ENCODE results near the gene CDH4. TPM values are rescaled to one million over a fixed set of nuclear protein-coding genes. Genes with fewer than 3 reads are reported as not detected.

CDH4 gene
- total and polyA plus RNA-seq, 4 experiments from 2014 or later = 0.39 to 1.1 (median 0.41) TPM; not detected in 1

GRCh38 chr20:61755971-61756845 is 504.1 kb downstream of the CDH4 start:
- no peak overlapping the region for H3K27ac Mint-ChIP-seq
- Histone ChIP-seq H3K9me3 (ENCODE audit: control insufficient read depth in 1 of 2, low read length in 2 of 2) (no peaks in the 10 kb centered on the region), H3K4me3 (ENCODE audit: low read length in 2 of 2) (no peak overlapping the region), H3K36me3 (ENCODE audit: insufficient read depth, low read length) (no peaks in the 10 kb centered on the region), H3K4me1 (ENCODE audit: insufficient read depth, low read length) (no peaks in the 10 kb centered on the region), H3K27ac (ENCODE audit: low read depth, low read length) (no peak overlapping the region), H3K27me3 (ENCODE audit: insufficient read depth, low read length) (no peaks in the 10 kb centered on the region)
- H3K9me3 Mint-ChIP-seq = peaks cover 0 to 2% (median 0%) of the 10 kb centered on the region in 8 donors
- H3K36me3 Mint-ChIP-seq = no peaks in the 10 kb centered on the region
- no peak for DNase-seq
- intact Hi-C loops (cut with micrococcal nuclease) = no loop called here
- ChIA-PET POLR2A (ENCODE audit: partially characterized antibody) (no interaction called here), CTCF (ENCODE audit: partially characterized antibody) (no interaction called here)
- no peaks in the 10 kb centered on the region for H3K4me1 Mint-ChIP-seq
- no peak overlapping the region for H3K4me3 Mint-ChIP-seq
- H3K27me3 Mint-ChIP-seq = peaks cover 3 to 4% of the 10 kb centered on the region in 2 donors

DNA sequence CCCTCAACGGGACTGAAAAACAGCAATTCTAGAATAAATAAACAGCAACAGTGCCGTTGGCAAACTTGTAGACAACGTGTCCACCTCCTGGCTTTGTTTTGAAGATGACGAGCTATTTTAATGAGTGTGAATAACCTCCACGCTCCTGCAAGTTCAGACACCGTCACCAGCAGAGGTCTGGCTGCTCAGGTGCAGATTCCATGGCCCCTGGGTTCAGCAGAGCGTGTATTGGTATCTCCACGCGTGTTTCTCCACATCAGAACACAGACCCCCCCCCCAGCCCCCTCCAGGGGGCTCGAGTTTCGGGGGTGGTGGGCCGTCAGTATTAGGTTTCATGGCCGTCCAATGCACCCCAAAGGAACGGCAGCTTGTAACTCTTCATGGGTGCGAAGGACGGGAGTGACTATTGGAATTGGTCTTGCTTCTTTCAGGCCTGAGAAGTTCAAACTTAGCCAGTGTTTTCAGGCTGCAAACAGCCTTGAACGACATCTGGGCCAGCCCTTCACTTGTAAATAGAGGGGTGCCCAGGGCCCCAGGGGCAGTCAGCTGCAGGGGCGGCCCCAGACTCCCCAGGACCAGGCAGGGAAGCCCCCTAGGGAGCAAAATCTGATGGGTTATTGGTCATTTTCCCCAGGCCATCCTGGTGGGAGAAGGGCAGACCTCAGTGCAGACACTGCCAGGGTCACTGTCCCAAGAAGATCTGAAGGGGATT is 505.1 kb downstream of the CDH4 start:
- no peaks in the 10 kb centered on the region for H3K4me1 ChIP-seq (ENCODE audit: insufficient read depth, low read length)

DNA sequence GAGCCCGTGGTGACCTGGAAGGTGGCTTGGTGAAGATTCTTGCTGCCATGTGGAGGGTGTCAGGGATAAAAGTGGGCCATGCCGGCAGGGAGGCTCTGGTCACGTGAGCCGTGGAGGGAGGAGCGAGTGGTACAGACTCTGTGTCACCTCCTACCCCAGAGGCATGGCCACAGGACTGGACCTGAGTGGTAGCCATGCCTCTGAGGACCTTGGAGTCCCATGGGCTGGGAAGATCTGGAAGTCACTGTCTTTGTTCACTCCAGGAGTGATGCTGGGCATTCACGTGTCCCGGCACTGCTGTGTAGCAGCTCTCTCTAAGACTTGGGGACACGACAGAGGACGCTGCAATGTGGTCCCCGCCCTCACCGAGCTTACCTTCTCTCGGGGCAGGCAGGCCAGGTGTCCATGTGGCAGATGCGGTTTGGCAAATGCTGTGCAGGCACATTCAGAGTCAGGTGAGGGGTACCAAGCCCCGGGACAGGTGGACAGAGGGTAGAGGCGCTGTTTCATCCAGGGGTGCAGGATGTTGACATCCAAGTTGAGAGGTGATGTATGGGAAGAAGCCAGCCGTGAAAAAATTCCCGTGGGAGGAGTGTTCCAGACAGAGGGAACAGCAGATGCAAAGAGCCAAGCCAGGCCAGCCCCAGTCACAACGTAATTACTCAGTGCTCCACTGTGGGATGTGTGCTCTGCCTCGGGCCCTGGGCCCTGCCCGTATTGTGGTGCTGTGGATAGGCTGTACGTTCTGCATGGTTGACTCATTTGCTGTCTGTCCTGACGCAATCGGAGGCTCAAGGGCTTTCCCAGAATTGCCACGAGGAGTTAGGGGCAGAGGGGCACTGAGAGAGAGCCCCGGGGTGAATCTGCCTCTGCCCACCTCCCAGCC is 505.9 kb downstream of the CDH4 start:
- H3K4me1 ChIP-seq (ENCODE audit: insufficient read depth, low read length) = no peaks in the 10 kb centered on the region
- Mint-ChIP-seq H3K36me3 (no peaks in the 10 kb centered on the region), H3K4me3 (no peak overlapping the region), H3K27me3 (peaks cover 0 to 3% of the 10 kb centered on the region in 2 donors), H3K9me3 (no peaks in the 10 kb centered on the region), H3K27ac (peak overlapping the region in 1 of 7 donors; percentile 24), H3K4me1 (no peaks in the 10 kb centered on the region)
- POLR2A ChIA-PET (ENCODE audit: partially characterized antibody) = no interaction called here
- H3K4me3 ChIP-seq (ENCODE audit: low read length in 2 of 2) = no peak overlapping the region
- intact Hi-C loops (cut with micrococcal nuclease) = no loop called here
- no peak for DNase-seq
- no peaks in the 10 kb centered on the region for H3K9me3 ChIP-seq (ENCODE audit: control insufficient read depth in 1 of 2, low read length in 2 of 2)
- H3K27ac ChIP-seq (ENCODE audit: low read depth, low read length) = no peak overlapping the region
- H3K27me3 ChIP-seq (ENCODE audit: insufficient read depth, low read length) = no peaks in the 10 kb centered on the region
- H3K36me3 ChIP-seq (ENCODE audit: insufficient read depth, low read length) = no peaks in the 10 kb centered on the region
- CTCF ChIA-PET (ENCODE audit: partially characterized antibody) = no interaction called here

More for the DNA sequence above, 505.1 kb downstream of the CDH4 start:
- no peak for DNase-seq
- no peaks in the 10 kb centered on the region for H3K36me3 Mint-ChIP-seq
- peaks cover 0 to 2% (median 0%) of the 10 kb centered on the region in 8 donors for H3K9me3 Mint-ChIP-seq
- CTCF ChIA-PET (ENCODE audit: partially characterized antibody) = no interaction called here
- Histone ChIP-seq H3K27me3 (ENCODE audit: insufficient read depth, low read length) (no peaks in the 10 kb centered on the region), H3K9me3 (ENCODE audit: control insufficient read depth in 1 of 2, low read length in 2 of 2) (no peaks in the 10 kb centered on the region), H3K27ac (ENCODE audit: low read depth, low read length) (no peak overlapping the region), H3K36me3 (ENCODE audit: insufficient read depth, low read length) (no peaks in the 10 kb centered on the region), H3K4me3 (ENCODE audit: low read length in 2 of 2) (no peak overlapping the region)
- H3K27ac Mint-ChIP-seq = peak overlapping the region in 1 of 7 donors; percentile 24
- intact Hi-C loops (cut with micrococcal nuclease) = no loop called here
- peaks cover 3 to 4% of the 10 kb centered on the region in 2 donors for H3K27me3 Mint-ChIP-seq
- POLR2A ChIA-PET (ENCODE audit: partially characterized antibody) = no interaction called here
- H3K4me1 Mint-ChIP-seq = no peaks in the 10 kb centered on the region
- no peak overlapping the region for H3K4me3 Mint-ChIP-seq

- no peaks in the 10 kb centered on the region for H3K4me1 ChIP-seq (ENCODE audit: insufficient read depth, low read length)
- no peaks in the 10 kb centered on the region for H3K9me3 Mint-ChIP-seq
- H3K36me3 Mint-ChIP-seq = no peaks in the 10 kb centered on the region
- H3K27me3 Mint-ChIP-seq = peaks cover 0 to 4% of the 10 kb centered on the region in 2 donors
- intact Hi-C loops (cut with micrococcal nuclease) = no loop called here
- no peaks in the 10 kb centered on the region for H3K27me3 ChIP-seq (ENCODE audit: insufficient read depth, low read length)
- no peak overlapping the region for H3K27ac ChIP-seq (ENCODE audit: low read depth, low read length)
- POLR2A ChIA-PET (ENCODE audit: partially characterized antibody) = no interaction called here
- no peak overlapping the region for H3K4me3 Mint-ChIP-seq
- CTCF ChIA-PET (ENCODE audit: partially characterized antibody) = no interaction called here
- DNase-seq = no peak
- H3K4me1 Mint-ChIP-seq = no peaks in the 10 kb centered on the region
- no peaks in the 10 kb centered on the region for H3K9me3 ChIP-seq (ENCODE audit: control insufficient read depth in 1 of 2, low read length in 2 of 2)
- no peaks in the 10 kb centered on the region for H3K36me3 ChIP-seq (ENCODE audit: insufficient read depth, low read length)
- no peak overlapping the region for H3K27ac Mint-ChIP-seq
- H3K4me3 ChIP-seq (ENCODE audit: low read length in 2 of 2) = no peak overlapping the region
Observed at GRCh38 chr20:61758564-61759200, 506.6 kb downstream of the CDH4 start.

DNA sequence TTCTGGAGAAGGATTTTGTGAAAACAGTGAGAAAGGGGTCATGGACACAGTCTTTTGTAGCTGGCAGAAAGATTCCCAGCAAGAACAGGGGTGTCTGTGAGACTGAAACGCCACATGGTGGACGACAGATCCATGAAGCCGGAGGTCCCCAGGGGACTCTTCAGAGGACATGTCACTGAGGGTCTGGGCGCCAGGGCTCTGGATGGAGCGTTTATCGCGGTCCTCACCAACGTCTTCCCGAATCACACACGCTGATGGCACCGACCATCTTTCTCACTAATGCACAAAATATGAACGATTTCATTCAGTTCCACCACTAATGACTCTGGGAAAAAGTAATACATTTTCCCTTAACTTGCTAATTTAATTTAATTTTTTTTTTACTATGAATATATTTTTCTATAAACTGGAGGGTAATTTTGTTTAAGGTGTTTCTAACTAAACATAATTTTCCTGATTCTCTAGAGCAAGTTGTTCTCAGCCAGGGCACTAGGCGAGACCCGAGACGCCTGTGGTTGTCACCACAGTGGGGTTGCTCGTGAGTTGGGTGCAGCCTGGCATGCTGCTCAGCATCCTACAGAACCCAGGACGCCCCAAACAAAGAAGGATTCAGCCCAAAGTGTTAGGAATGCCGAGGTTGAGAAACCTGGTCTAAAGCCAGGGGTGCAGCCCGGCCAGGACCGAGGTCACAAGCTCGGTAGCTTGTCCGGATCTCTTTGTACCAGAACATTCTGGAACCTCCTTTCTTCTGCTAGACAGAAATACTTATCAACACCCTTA is 507.4 kb downstream of the CDH4 start:
- Mint-ChIP-seq H3K27ac (no peak overlapping the region), H3K4me3 (no peak overlapping the region), H3K36me3 (no peaks in the 10 kb centered on the region), H3K4me1 (no peaks in the 10 kb centered on the region), H3K9me3 (no peaks in the 10 kb centered on the region), H3K27me3 (peaks cover 0 to 5% of the 10 kb centered on the region in 2 donors)
- Histone ChIP-seq H3K4me3 (ENCODE audit: low read length in 2 of 2) (no peak overlapping the region), H3K27me3 (ENCODE audit: insufficient read depth, low read length) (no peaks in the 10 kb centered on the region), H3K4me1 (ENCODE audit: insufficient read depth, low read length) (no peaks in the 10 kb centered on the region), H3K27ac (ENCODE audit: low read depth, low read length) (no peak overlapping the region), H3K36me3 (ENCODE audit: insufficient read depth, low read length) (no peaks in the 10 kb centered on the region), H3K9me3 (ENCODE audit: control insufficient read depth in 1 of 2, low read length in 2 of 2) (no peaks in the 10 kb centered on the region)
- intact Hi-C loops (cut with micrococcal nuclease) = no loop called here
- ChIA-PET POLR2A (ENCODE audit: partially characterized antibody) (no interaction called here), CTCF (ENCODE audit: partially characterized antibody) (no interaction called here)
- DNase-seq = no peak

GRCh38 chr20:61760321-61760720 is 508.3 kb downstream of the CDH4 start:
- H3K27me3 Mint-ChIP-seq = peaks cover 0 to 7% of the 10 kb centered on the region in 2 donors
- Histone ChIP-seq H3K27me3 (ENCODE audit: insufficient read depth, low read length) (no peaks in the 10 kb centered on the region), H3K4me1 (ENCODE audit: insufficient read depth, low read length) (no peaks in the 10 kb centered on the region), H3K4me3 (ENCODE audit: low read length in 2 of 2) (no peak overlapping the region), H3K27ac (ENCODE audit: low read depth, low read length) (no peak overlapping the region), H3K36me3 (ENCODE audit: insufficient read depth, low read length) (no peaks in the 10 kb centered on the region), H3K9me3 (ENCODE audit: control insufficient read depth in 1 of 2, low read length in 2 of 2) (no peaks in the 10 kb centered on the region)
- intact Hi-C loops (cut with micrococcal nuclease) = no loop called here
- DNase-seq = no peak
- POLR2A ChIA-PET (ENCODE audit: partially characterized antibody) = no interaction called here
- H3K4me1 Mint-ChIP-seq = no peaks in the 10 kb centered on the region
- no peaks in the 10 kb centered on the region for H3K9me3 Mint-ChIP-seq
- H3K4me3 Mint-ChIP-seq = no peak overlapping the region
- H3K36me3 Mint-ChIP-seq = no peaks in the 10 kb centered on the region
- CTCF ChIA-PET (ENCODE audit: partially characterized antibody) = no interaction called here
- H3K27ac Mint-ChIP-seq = no peak overlapping the region
